ENCODE data around the gene MAJIN.
A peak's percentile ranks its signal among the peaks of the same experiment; 100 is the strongest.

Gene MAJIN, protein sequence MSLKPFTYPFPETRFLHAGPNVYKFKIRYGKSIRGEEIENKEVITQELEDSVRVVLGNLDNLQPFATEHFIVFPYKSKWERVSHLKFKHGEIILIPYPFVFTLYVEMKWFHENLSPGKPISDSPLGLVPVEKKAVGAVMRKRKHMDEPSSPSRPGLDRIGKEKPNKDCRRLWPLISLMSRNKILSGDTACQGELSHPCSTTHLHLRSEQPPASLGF

DNA sequence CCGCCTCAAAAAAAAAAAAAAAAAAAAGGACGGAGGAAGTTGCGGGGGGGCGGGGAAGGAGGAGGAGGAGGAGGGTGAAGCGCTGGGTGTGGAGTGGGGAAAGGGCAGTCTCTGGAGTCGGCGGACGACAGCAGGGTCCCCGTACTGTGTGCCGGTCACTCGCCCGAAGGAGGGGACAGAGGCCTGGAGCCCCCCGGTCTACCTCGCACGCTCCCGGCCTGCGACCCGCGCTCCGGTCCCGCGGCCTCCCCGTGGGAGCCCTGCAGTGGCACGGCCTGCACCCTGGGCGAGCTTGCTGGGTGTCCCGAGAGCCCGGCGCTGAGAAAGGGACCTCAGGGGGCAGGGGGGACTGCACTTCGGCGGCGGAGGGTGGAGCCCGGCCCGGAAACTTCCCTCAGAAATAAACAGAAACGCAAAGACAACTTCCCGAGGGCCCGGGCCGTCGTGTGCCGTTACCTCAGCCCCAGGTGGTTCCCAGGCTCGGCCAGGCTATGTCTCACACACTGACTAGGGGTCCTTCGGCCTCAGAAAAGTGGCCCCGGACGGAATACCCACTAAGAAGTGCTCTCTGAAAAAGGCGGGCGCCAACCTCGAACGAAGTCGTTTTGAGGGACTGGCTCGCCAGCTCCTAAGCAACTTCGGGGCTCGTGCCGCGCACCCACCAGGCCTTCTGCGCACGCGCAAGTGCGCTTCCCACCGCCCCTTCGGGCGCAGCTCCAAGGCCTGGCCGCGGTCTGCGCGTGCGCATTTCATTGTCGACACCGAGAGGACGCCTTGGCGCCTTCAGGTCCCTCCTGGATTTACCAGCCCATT lies at the start of gene MAJIN:
Gene MAJIN (minus strand): TSS at position 688 of the 813 bp plus-strand sequence. CDS start 12,703 bp downstream, outside the sequence.
- peak within 1 kb of the TSS; percentile 30 for H3K4me3 ChIP-seq (ENCODE audit: low read depth, low read length)
- TF ChIP-seq, protein P1, sequence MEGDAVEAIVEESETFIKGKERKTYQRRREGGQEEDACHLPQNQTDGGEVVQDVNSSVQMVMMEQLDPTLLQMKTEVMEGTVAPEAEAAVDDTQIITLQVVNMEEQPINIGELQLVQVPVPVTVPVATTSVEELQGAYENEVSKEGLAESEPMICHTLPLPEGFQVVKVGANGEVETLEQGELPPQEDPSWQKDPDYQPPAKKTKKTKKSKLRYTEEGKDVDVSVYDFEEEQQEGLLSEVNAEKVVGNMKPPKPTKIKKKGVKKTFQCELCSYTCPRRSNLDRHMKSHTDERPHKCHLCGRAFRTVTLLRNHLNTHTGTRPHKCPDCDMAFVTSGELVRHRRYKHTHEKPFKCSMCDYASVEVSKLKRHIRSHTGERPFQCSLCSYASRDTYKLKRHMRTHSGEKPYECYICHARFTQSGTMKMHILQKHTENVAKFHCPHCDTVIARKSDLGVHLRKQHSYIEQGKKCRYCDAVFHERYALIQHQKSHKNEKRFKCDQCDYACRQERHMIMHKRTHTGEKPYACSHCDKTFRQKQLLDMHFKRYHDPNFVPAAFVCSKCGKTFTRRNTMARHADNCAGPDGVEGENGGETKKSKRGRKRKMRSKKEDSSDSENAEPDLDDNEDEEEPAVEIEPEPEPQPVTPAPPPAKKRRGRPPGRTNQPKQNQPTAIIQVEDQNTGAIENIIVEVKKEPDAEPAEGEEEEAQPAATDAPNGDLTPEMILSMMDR (IDR thresholded peaks at IDR 0.05; ENCODE audit: low read depth, low read length): no peak
- in situ Hi-C loops (cut with HindIII; ENCODE audit: low sequenced_read_pairs): no loop called here
- peak; percentile 62 for DNase-seq (ENCODE audit: low read depth, low spot score)

DNA sequence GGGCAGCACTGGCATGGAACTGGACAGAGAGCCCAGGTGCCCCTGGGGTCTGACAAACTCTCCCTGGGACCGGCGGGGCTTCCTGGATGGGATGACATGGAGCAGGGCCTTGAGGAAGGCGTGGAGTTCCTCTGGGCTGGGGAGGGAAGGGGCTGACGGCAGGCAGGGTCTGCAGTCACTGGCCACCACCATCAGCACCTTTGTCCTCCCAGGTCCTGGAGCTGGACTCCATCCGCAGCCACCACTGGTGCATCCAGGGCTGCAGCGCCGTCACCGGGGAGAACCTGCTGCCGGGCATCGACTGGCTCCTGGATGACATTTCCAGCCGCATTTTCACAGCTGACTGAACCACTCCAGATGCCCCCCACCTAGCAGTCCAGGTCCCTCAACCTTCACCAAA lies 49.6 kb upstream of the MAJIN start:
- no peak overlapping the region for H3K4me3 ChIP-seq (ENCODE audit: low read depth, low read length)
- in situ Hi-C loops (cut with HindIII; ENCODE audit: low sequenced_read_pairs): no loop called here

DNA sequence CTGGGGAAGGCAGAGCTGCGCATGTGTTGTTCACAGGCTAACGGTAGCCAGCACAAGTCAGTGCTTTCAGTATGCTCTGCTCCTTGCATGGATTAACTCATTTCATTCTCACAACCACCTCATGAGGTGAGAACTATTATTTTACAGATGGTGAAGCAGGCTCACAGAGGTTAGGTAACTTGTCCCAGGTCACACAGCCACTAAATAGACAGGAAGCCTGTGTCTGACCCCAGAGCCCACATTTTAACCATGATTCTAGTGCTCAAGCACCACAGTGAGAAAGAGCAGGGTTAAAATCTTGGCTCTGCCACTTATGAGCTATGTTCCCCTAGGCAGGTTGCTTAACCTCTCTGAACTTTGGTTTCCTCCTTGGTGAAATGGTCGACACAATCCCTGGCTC lies 49.1 kb upstream of the MAJIN start:
- DNase-seq (ENCODE audit: low read depth, low spot score): no peak
- H3K4me3 ChIP-seq (ENCODE audit: low read depth, low read length): no peak overlapping the region
- TF ChIP-seq, protein P1 (IDR thresholded peaks at IDR 0.05; ENCODE audit: low read depth, low read length): no peak
- in situ Hi-C loops (cut with HindIII; ENCODE audit: low sequenced_read_pairs): no loop called here

More for the DNA sequence above, 49.6 kb upstream of the MAJIN start:
- TF ChIP-seq, protein P1 (IDR thresholded peaks at IDR 0.05; ENCODE audit: low read depth, low read length): no peak
- DNase-seq (ENCODE audit: low read depth, low spot score): no peak

DNA sequence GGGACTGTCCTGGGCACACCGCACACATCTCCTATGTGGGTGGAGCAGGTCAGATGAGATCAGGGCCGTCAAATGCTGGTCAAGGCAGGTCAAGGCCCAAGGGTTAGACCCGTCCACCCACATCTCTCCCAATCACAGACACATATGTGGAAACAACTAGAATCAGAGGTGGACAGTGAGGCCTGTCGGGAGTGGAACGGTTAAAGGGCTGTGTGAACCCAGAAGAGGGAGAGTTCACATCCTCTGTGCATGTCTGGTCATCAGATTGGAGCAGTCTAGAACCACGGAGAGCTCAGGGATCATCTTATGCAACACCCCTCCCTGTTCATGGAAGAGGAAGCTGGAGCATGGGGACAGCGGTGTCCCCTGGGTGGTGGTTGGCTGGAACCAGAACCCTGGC lies 47.9 kb upstream of the MAJIN start:
- TF ChIP-seq, protein P1 (IDR thresholded peaks at IDR 0.05; ENCODE audit: low read depth, low read length): no peak
- in situ Hi-C loops (cut with HindIII; ENCODE audit: low sequenced_read_pairs): no loop called here
- no peak overlapping the region for H3K4me3 ChIP-seq (ENCODE audit: low read depth, low read length)
- no peak for DNase-seq (ENCODE audit: low read depth, low spot score)

DNA sequence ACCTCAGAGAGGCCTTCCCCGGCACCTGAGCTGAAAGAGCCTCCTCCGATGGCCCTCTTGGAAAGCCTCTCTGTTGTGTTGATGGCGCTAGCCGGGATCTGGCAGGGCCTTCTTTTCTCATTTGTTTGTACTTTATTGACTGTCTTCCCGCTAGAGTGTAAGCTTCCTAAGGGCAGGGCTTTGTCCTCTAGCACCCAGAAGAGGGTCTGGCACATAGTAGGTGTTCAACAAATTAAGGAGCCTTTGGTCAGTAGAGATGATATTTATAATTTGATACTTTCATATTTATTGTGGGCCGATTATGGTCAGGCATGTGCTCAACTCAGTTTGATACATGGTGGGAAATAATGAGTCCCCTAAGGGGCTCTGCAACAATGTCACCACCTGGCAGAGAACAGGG lies 46.0 kb upstream of the MAJIN start:
- in situ Hi-C loops (cut with HindIII; ENCODE audit: low sequenced_read_pairs): no loop called here
- TF ChIP-seq, protein P1 (IDR thresholded peaks at IDR 0.05; ENCODE audit: low read depth, low read length): no peak
- DNase-seq (ENCODE audit: low read depth, low spot score): no peak
- H3K4me3 ChIP-seq (ENCODE audit: low read depth, low read length): no peak overlapping the region

DNA sequence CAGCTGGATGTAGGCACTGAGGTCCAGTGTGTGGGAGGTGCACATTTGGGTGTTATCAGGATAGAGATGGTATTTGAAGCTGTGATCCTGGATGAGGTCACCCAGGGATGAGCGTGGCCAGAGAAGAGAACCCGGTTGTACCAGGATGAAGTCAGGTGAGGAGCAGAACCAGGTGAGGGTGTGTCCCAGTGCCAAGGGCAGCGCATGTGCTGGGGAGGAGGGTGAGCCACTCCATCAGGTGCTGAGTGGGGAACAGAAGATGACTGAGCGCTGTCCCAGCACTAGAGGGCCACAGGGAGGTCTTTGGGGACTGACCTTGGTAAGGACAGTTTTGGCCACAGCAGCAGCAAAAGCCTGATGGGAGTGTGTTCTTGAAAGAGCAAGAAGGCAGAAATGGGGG lies 44.8 kb upstream of the MAJIN start:
- TF ChIP-seq, protein P1 (IDR thresholded peaks at IDR 0.05; ENCODE audit: low read depth, low read length): no peak
- in situ Hi-C loops (cut with HindIII; ENCODE audit: low sequenced_read_pairs): no loop called here
- DNase-seq (ENCODE audit: low read depth, low spot score): no peak
- H3K4me3 ChIP-seq (ENCODE audit: low read depth, low read length): no peak overlapping the region

Measured in astrocyte of the spinal cord (primary cell).